GM12874 (cell line): Measurements from ENCODE around the gene IPMK.

ENCODE experiments used
- CTCF ChIP-seq: IDR thresholded peaks from 2 replicates; pipeline ENCODE4 v1.5.1; 2011; ENCODE audit warnings: low read depth, mild to moderate bottlenecking, control low read depth, low read length, moderate library complexity; ENCODE audit not compliant: insufficient read depth

IPMK gene

GRCh38 chr10:58175990-58176900 lies 91.4 kb downstream of the IPMK start:
- no peak for TF ChIP-seq CTCF

GRCh38 chr10:58174831-58175230 lies 92.9 kb downstream of the IPMK start:
- no peak for TF ChIP-seq CTCF

GRCh38 chr10:58173391-58173790 lies 94.3 kb downstream of the IPMK start:
- no peak for TF ChIP-seq CTCF

- TF ChIP-seq CTCF: no peak
Observed at GRCh38 chr10:58171146-58171545, 96.5 kb downstream of the IPMK start.

GRCh38 chr10:58164517-58164916 lies 103.2 kb downstream of the IPMK start:
- no peak for TF ChIP-seq CTCF

- no peak for TF ChIP-seq CTCF
Observed at GRCh38 chr10:58158806-58159205, 108.9 kb downstream of the IPMK start.

- no peak for TF ChIP-seq CTCF
Observed at GRCh38 chr10:58157076-58157766, 110.5 kb downstream of the IPMK start.
